ENCODE results near the gene BMPR1B.

GRCh38 chr4:95141361-95141760 is 383.6 kb downstream of the BMPR1B start:
- TF ChIP-seq SIN3A (IDR thresholded peaks at IDR 0.05; ENCODE audit: borderline replicate concordance, insufficient read depth, low read length) (no peak), REST (IDR thresholded peaks at IDR 0.05; ENCODE audit: insufficient read depth in 1 of 2, low read depth in 2 of 2, low read length in 2 of 2) (no peak), TAF1 (IDR thresholded peaks at IDR 0.05; ENCODE audit: borderline replicate concordance, insufficient read depth, low read length) (no peak), POLR2AphosphoS5 (IDR thresholded peaks at IDR 0.05; ENCODE audit: low read depth, low read length) (no peak)

All from PFSK-1 (cell line).